Trophoblast cell (in vitro differentiated cells and primary cell): ENCODE data around the gene CLASP1.
A peak's percentile ranks its signal among the peaks of the same experiment; 100 is the strongest.

ENCODE experiments used
- DNase-seq, 2 donors: peaks; one replicate each; pipeline ENCODE4 v3.0.0-alpha.2; 2016
- H2AFZ ChIP-seq: 2 replicates; pipeline ENCODE4 v1.6.1; 2013; ENCODE audit warnings: low read length, moderate library complexity, mild to moderate bottlenecking; ENCODE audit not compliant: insufficient read depth, poor library complexity
- H2AK5ac ChIP-seq: 2 replicates; pipeline ENCODE4 v1.6.1; 2013; ENCODE audit warnings: mild to moderate bottlenecking, low read length
- H2BK120ac ChIP-seq: 2 replicates; pipeline ENCODE4 v1.6.1; 2013; ENCODE audit warnings: low read length, mild to moderate bottlenecking, moderate library complexity; ENCODE audit not compliant: insufficient read depth, poor library complexity
- H2BK12ac ChIP-seq: 2 replicates; pipeline ENCODE4 v1.6.1; 2013; ENCODE audit warnings: mild to moderate bottlenecking, low read length, moderate library complexity
- H2BK5ac ChIP-seq: 2 replicates; pipeline ENCODE4 v1.6.1; 2013; ENCODE audit warnings: low read length, low read depth, moderate library complexity, mild to moderate bottlenecking; ENCODE audit not compliant: poor library complexity
- H3K14ac ChIP-seq: 2 replicates; pipeline ENCODE4 v1.6.1; 2013; ENCODE audit warnings: mild to moderate bottlenecking, low read length
- H3K18ac ChIP-seq: 2 replicates; pipeline ENCODE4 v1.6.1; 2013; ENCODE audit warnings: mild to moderate bottlenecking, low read length
- H3K23ac ChIP-seq: 2 replicates; pipeline ENCODE4 v1.6.1; 2013; ENCODE audit warnings: low read length
- H3K27ac ChIP-seq: 2 replicates; pipeline ENCODE4 v1.5.1; 2013; ENCODE audit warnings: low read depth, mild to moderate bottlenecking, inconsistent platforms, low read length, moderate library complexity
- H3K27me3 ChIP-seq: 2 replicates; pipeline ENCODE4 v1.6.1; 2013; ENCODE audit warnings: inconsistent platforms, mild to moderate bottlenecking, low read length, moderate library complexity; ENCODE audit not compliant: insufficient read depth
- H3K36me3 ChIP-seq, 2 experiments: 1 replicate in 1 of 2; 2 replicates in 1 of 2; pipeline ENCODE4 v1.6.1; 2013; ENCODE audit warnings: low read length in 2 of 2, mild to moderate bottlenecking in 2 of 2, moderate library complexity in 1 of 2; ENCODE audit not compliant: insufficient read depth in 2 of 2, control insufficient read depth in 1 of 2
- H3K4ac ChIP-seq: 2 replicates; pipeline ENCODE4 v1.6.1; 2013; ENCODE audit warnings: low read depth, mild to moderate bottlenecking, low read length, moderate library complexity
- H3K4me1 ChIP-seq, 2 experiments: 1 replicate in 1 of 2; 2 replicates in 1 of 2; pipeline ENCODE4 v1.6.1; 2013; ENCODE audit warnings: low read length in 2 of 2, mild to moderate bottlenecking in 2 of 2, moderate library complexity in 1 of 2; ENCODE audit not compliant: insufficient read depth in 2 of 2, control insufficient read depth in 1 of 2
- H3K4me2 ChIP-seq: 2 replicates; pipeline ENCODE4 v1.6.1; 2013; ENCODE audit warnings: inconsistent platforms, mild to moderate bottlenecking, low read length, moderate library complexity
- H3K4me3 ChIP-seq: 2 replicates; pipeline ENCODE4 v1.5.1; 2013; ENCODE audit warnings: mild to moderate bottlenecking, low read depth, low read length, inconsistent platforms
- H3K79me1 ChIP-seq: one replicate; pipeline ENCODE4 v1.6.1; 2013; ENCODE audit warnings: low read length
- H3K79me2 ChIP-seq: 2 replicates; pipeline ENCODE4 v1.6.1; 2013; ENCODE audit warnings: low read length, mild to moderate bottlenecking; ENCODE audit not compliant: control insufficient read depth, insufficient read depth, poor library complexity
- H3K9ac ChIP-seq: 2 replicates; pipeline ENCODE4 v1.6.1; 2013; ENCODE audit warnings: mild to moderate bottlenecking, low read length
- H3K9me3 ChIP-seq: 2 replicates; pipeline ENCODE4 v1.6.1; 2013; ENCODE audit warnings: low read depth, mild to moderate bottlenecking, control low read depth, inconsistent platforms, low read length; ENCODE audit not compliant: insufficient read depth
- H4K12ac ChIP-seq: 2 replicates; pipeline ENCODE4 v1.6.1; 2013; ENCODE audit warnings: low read depth, mild to moderate bottlenecking, low read length, moderate library complexity
- H4K8ac ChIP-seq: 2 replicates; pipeline ENCODE4 v1.6.1; 2013; ENCODE audit warnings: low read depth, mild to moderate bottlenecking, low read length, moderate library complexity
- H4K91ac ChIP-seq: one replicate; pipeline ENCODE4 v1.6.1; 2013; ENCODE audit warnings: low read depth, mild to moderate bottlenecking, low read length, moderate library complexity
- WGBS: extraction: QIAGEN DNeasy Blood & Tissue Kit; methylation state at CpG from one replicate; pipeline ENCODE4 v1.1.7; 2013; ENCODE audit warnings: missing lambda C conversion rate; ENCODE audit not compliant: insufficient read length, insufficient coverage; ENCODE audit errors: extremely low coverage; 5-methylcytosine and 5-hydroxymethylcytosine counted together

Gene CLASP1

DNA sequence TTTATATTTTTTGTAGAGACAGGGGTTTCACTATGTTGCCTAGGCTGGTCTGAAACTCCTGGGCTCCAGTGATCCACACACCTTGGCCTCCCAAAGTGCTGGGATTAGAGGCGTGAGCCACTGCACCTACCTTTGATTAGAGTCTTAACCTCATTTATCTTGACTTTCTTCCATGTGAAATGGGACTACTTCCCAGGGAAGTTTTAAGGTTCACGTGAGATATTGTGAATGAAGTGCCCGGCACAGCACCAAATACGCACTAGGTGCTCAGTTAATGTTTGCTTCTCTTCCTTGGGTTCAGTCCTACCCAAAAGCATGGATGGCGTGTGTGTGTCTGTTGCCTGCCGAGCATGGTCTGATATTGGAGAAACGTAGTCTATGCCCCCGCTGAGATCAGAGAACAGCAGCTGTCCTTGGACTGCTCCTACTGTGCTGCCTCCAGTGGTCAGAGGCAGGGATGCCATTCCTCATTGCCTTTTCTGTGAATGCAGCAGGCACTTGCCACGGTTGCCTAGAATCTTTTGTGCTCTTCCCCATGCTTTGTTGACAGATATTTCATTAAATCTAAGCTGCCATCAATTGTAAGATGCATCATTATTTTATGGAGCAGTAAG lies 351.9 kb downstream of the CLASP1 start:
- peak in 1 of 2 donors; percentile 52 for DNase-seq
- WGBS: no CpG with 5 or more reads among the region's 9 CpGs
- H3K4ac ChIP-seq: no peak overlapping the region

DNA sequence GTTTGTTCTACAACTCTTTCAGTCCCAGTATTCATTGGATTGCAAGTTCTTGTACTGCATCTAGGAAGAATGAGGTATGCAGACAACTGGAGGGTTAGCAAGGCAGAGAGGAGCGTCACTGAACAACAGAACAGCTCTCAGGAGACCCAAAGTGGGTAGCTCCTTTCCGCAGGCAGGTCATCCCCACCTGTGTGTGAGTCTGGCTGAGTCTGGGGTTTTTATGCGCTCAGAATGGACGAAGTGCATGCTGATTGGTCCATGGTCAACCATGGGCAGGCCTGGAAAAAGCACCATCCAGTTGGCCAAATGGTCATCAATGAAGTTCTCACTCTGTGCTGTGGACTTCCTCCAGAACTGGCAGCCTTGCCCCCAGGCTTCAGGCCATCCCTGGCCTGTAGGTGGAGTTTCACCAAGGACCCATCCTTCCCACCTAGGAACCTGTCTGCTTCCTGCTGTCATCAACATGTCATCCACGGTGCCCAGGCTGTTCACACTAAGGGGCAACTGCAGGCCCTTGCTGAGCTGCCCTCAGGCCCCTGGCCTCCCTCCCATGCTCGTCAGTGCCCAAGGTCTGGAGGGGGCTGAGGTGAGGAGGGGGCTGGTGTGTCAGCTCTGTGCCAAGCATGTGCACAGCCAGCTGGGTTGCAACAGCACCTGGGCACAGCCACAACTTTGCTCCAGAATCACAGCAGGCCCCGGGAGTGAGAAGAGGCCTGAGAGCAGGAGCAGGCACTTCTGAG lies 353.2 kb downstream of the CLASP1 start:
- no peak for DNase-seq
- no peak overlapping the region for H2BK12ac ChIP-seq
- no peak overlapping the region for H2BK5ac ChIP-seq
- H3K9me3 ChIP-seq: peaks cover 2% of the 10 kb centered on the region
- H3K4me3 ChIP-seq: no peak overlapping the region
- H4K91ac ChIP-seq: no peak overlapping the region
- H2AK5ac ChIP-seq: no peak overlapping the region
- no peaks in the 10 kb centered on the region for H3K4me1 ChIP-seq
- H3K18ac ChIP-seq: no peak overlapping the region
- H4K12ac ChIP-seq: no peak overlapping the region
- H3K4me2 ChIP-seq: no peak overlapping the region
- no peaks in the 10 kb centered on the region for H3K79me1 ChIP-seq
- H2BK120ac ChIP-seq: no peak overlapping the region
- H3K4ac ChIP-seq: no peak overlapping the region
- H3K27ac ChIP-seq: no peak overlapping the region
- no peak overlapping the region for H2AFZ ChIP-seq
- H3K27me3 ChIP-seq: no peaks in the 10 kb centered on the region
- no peaks in the 10 kb centered on the region for H3K79me2 ChIP-seq
- H3K9ac ChIP-seq: no peak overlapping the region
- no peak overlapping the region for H3K23ac ChIP-seq
- no peak overlapping the region for H4K8ac ChIP-seq
- no CpG with 5 or more reads among the region's 7 CpGs for WGBS
- no peaks in the 10 kb centered on the region for H3K36me3 ChIP-seq
- no peak overlapping the region for H3K14ac ChIP-seq

More for the DNA sequence above, 351.9 kb downstream of the CLASP1 start:
- Histone ChIP-seq H3K9me3 (peaks cover 2% of the 10 kb centered on the region), H3K4me2 (no peak overlapping the region), H2AFZ (no peak overlapping the region), H4K8ac (no peak overlapping the region), H2BK120ac (no peak overlapping the region), H3K14ac (no peak overlapping the region), H2BK12ac (no peak overlapping the region), H3K27ac (no peak overlapping the region), H3K79me1 (no peaks in the 10 kb centered on the region), H3K27me3 (no peaks in the 10 kb centered on the region), H2BK5ac (no peak overlapping the region), H3K79me2 (no peaks in the 10 kb centered on the region), H3K23ac (no peak overlapping the region), H4K12ac (no peak overlapping the region), H3K9ac (no peak overlapping the region), H3K4me1 (no peaks in the 10 kb centered on the region), H3K18ac (no peak overlapping the region), H3K36me3 (no peaks in the 10 kb centered on the region), H3K4me3 (no peak overlapping the region), H4K91ac (no peak overlapping the region), H2AK5ac (no peak overlapping the region)

GRCh38 chr2:121294881-121295840 lies 354.1 kb downstream of the CLASP1 start:
- Histone ChIP-seq H3K9ac (no peak overlapping the region), H4K12ac (no peak overlapping the region), H3K27ac (no peak overlapping the region), H3K14ac (no peak overlapping the region), H2BK12ac (no peak overlapping the region), H3K4ac (no peak overlapping the region), H3K79me1 (no peaks in the 10 kb centered on the region), H3K4me3 (no peak overlapping the region), H2BK5ac (no peak overlapping the region), H3K36me3 (no peaks in the 10 kb centered on the region), H4K8ac (no peak overlapping the region), H3K79me2 (no peaks in the 10 kb centered on the region), H3K18ac (no peak overlapping the region), H3K23ac (no peak overlapping the region), H2AFZ (no peak overlapping the region), H2BK120ac (no peak overlapping the region), H3K9me3 (peaks cover 2% of the 10 kb centered on the region), H3K27me3 (no peaks in the 10 kb centered on the region), H3K4me1 (no peaks in the 10 kb centered on the region), H3K4me2 (no peak overlapping the region), H4K91ac (no peak overlapping the region), H2AK5ac (no peak overlapping the region)
- DNase-seq: no peak
- no CpG with 5 or more reads among the region's 9 CpGs for WGBS

GRCh38 chr2:121293450-121294325 lies 355.6 kb downstream of the CLASP1 start:
- H3K36me3 ChIP-seq: no peaks in the 10 kb centered on the region
- H3K18ac ChIP-seq: no peak overlapping the region
- WGBS: no CpG with 5 or more reads among the region's 14 CpGs
- no peaks in the 10 kb centered on the region for H3K4me1 ChIP-seq
- H3K27ac ChIP-seq: no peak overlapping the region
- H4K12ac ChIP-seq: no peak overlapping the region
- H3K4me2 ChIP-seq: no peak overlapping the region
- no peak overlapping the region for H4K8ac ChIP-seq
- no peak overlapping the region for H3K23ac ChIP-seq
- H3K4me3 ChIP-seq: no peak overlapping the region
- no peak overlapping the region for H4K91ac ChIP-seq
- H3K9ac ChIP-seq: no peak overlapping the region
- H3K79me1 ChIP-seq: no peaks in the 10 kb centered on the region
- no peak overlapping the region for H2BK5ac ChIP-seq
- no peaks in the 10 kb centered on the region for H3K27me3 ChIP-seq
- H2BK120ac ChIP-seq: no peak overlapping the region
- no peaks in the 10 kb centered on the region for H3K79me2 ChIP-seq
- H3K9me3 ChIP-seq: peaks cover 2% of the 10 kb centered on the region
- H3K14ac ChIP-seq: no peak overlapping the region
- H2BK12ac ChIP-seq: no peak overlapping the region
- no peak overlapping the region for H2AFZ ChIP-seq
- no peak overlapping the region for H2AK5ac ChIP-seq
- no peak overlapping the region for H3K4ac ChIP-seq
- no peak for DNase-seq
